ENCODE data around the gene BIVM. TPM values are rescaled to one million over a fixed set of nuclear protein-coding genes. Genes with fewer than 3 reads are reported as not detected.

BIVM gene
- total RNA-seq, 2 experiments from 2014 or later, result 3.4 to 4.3 TPM

- ChIA-PET CTCF (interaction anchor here (0.8 to 4.7 kb wide), 6 partner anchors 25 to 254 kb away, joined by 3 to 18 read pairs (median 5); partner anchors contain the start of genes TEX30 and TPP2), POLR2A (interaction anchor here (0.6 to 6.9 kb wide), 28 partner anchors 10 to 451 kb away, joined by 3 to 575 read pairs (median 4); partner anchors contain the start of genes BIVM, POGLUT2, TEX30 and TPP2)
- Mint-ChIP-seq H3K27ac (peak within 1 kb of the TSS; percentile 100), H3K4me3 (peak within 1 kb of the TSS; percentile 100), H3K27me3 (no peaks in the 10 kb centered on the region), H3K9me3 (no peaks in the 10 kb centered on the region), H3K4me1 (ENCODE audit: low read depth) (peaks cover 52% of the 10 kb centered on the region), H3K36me3 (ENCODE audit: low read depth) (peaks cover 46% of the 10 kb centered on the region)
- ATAC-seq (ENCODE audit: poor library complexity) (peak; percentile 69), DNase-seq (peak; percentile 91 to 98 (median 95))
- H3K36me3 ChIP-seq (ENCODE audit: insufficient read depth, low read length), result peaks cover 8% of the 10 kb centered on the region
- peaks cover 31% of the 10 kb centered on the region for H3K4me1 ChIP-seq (ENCODE audit: insufficient read depth, low read length)
- H3K4me3 ChIP-seq (ENCODE audit: low read length), result peak within 1 kb of the TSS; percentile 98
- peak; percentile 12 for TF ChIP-seq CTCF (IDR thresholded peaks at IDR 0.05)
- intact Hi-C loops (cut with DNase I, micrococcal nuclease), result loop anchor here (1.0 to 5.0 kb wide), 10 partner anchors 45 to 453 kb away; partner anchors contain the start of genes TEX30 (in 2 of the 2) and TPP2 (in 2 of the 2)
- no peaks in the 10 kb centered on the region for H3K27me3 ChIP-seq (ENCODE audit: control insufficient read depth in 1 of 2, insufficient read depth in 2 of 2, low read length in 2 of 2)
- peak within 1 kb of the TSS; percentile 97 to 99 for H3K27ac ChIP-seq (ENCODE audit: low read depth in 1 of 2, low read length in 2 of 2)
- H3K9me3 ChIP-seq (ENCODE audit: control insufficient read depth in 1 of 2, insufficient read depth in 1 of 2, low read length in 2 of 2), result no peaks in the 10 kb centered on the region
These were observed 46.8 kb downstream of the BIVM start, which contains the start of gene ERCC5 for GRCh38 chr13:102845630-102846260. Gene ERCC5 (plus strand): TSS chr13:102846032. CDS start chr13:102846267, 235 bp downstream.

- H3K9me3 ChIP-seq (ENCODE audit: control insufficient read depth in 1 of 2, insufficient read depth in 1 of 2, low read length in 2 of 2), result no peaks in the 10 kb centered on the region
- Mint-ChIP-seq H3K4me1 (ENCODE audit: low read depth) (peaks cover 53% of the 10 kb centered on the region), H3K27ac (peak overlapping the region; percentile 100), H3K4me3 (peak overlapping the region; percentile 100), H3K9me3 (no peaks in the 10 kb centered on the region), H3K36me3 (ENCODE audit: low read depth) (peaks cover 47% of the 10 kb centered on the region), H3K27me3 (no peaks in the 10 kb centered on the region)
- TF ChIP-seq CTCF (IDR thresholded peaks at IDR 0.05), result no peak
- ChIA-PET CTCF (interaction anchor here (0.7 to 4.7 kb wide), 7 partner anchors 10 to 254 kb away, joined by 3 to 18 read pairs (median 6); partner anchors contain the start of genes TEX30 and TPP2), POLR2A (interaction anchor here (0.6 to 6.9 kb wide), 23 partner anchors 9 to 451 kb away, joined by 3 to 575 read pairs (median 4); partner anchors contain the start of genes BIVM, POGLUT2, TEX30 and TPP2)
- H3K36me3 ChIP-seq (ENCODE audit: insufficient read depth, low read length), result peaks cover 8% of the 10 kb centered on the region
- DNase-seq (peak; percentile 30 to 75 (median 45)), ATAC-seq (ENCODE audit: poor library complexity) (peak; percentile 57)
- intact Hi-C loops (cut with DNase I, micrococcal nuclease), result loop anchor here (1.0 to 5.0 kb wide), 8 partner anchors 46 to 454 kb away; partner anchors contain the start of gene TPP2 (in 1 of the 2)
- H3K27ac ChIP-seq (ENCODE audit: low read depth in 1 of 2, low read length in 2 of 2), result peak overlapping the region; percentile 97 to 99
- H3K27me3 ChIP-seq (ENCODE audit: control insufficient read depth in 1 of 2, insufficient read depth in 2 of 2, low read length in 2 of 2), result no peaks in the 10 kb centered on the region
- H3K4me1 ChIP-seq (ENCODE audit: insufficient read depth, low read length), result peaks cover 32% of the 10 kb centered on the region
- peak overlapping the region; percentile 98 for H3K4me3 ChIP-seq (ENCODE audit: low read length)
These were observed 47.5 kb downstream of the BIVM start for GRCh38 chr13:102846261-102847015.
